IPS-11a (cell line): ENCODE results near the gene FUT6.

Experiments used
- H3K4me3 ChIP-seq: one replicate; pipeline ENCODE4 v1.5.1; 2013; ENCODE audit warnings: low read depth, low read length, control low read depth

FUT6 gene

GRCh38 chr19:5805462-5806132, 33.9 kb downstream of the FUT6 start:
- peak overlapping the region; percentile 33 for H3K4me3 ChIP-seq

GRCh38 chr19:5804516-5805461, 34.7 kb downstream of the FUT6 start, which contains the start of gene NRTN:
NRTN (plus strand) TSS chr19:5805067; CDS start chr19:5824166, 19,099 bp downstream.
- peak within 1 kb of the TSS; percentile 33 for H3K4me3 ChIP-seq

- peak overlapping the region; percentile 21 for H3K4me3 ChIP-seq
Measured at GRCh38 chr19:5803752-5804515, 35.6 kb downstream of the FUT6 start.

GRCh38 chr19:5803441-5803751, 36.1 kb downstream of the FUT6 start:
- H3K4me3 ChIP-seq: peak overlapping the region; percentile 21

- no peak overlapping the region for H3K4me3 ChIP-seq
Measured at GRCh38 chr19:5801796-5802619, 37.5 kb downstream of the FUT6 start.

GRCh38 chr19:5800361-5801270, 38.9 kb downstream of the FUT6 start:
- H3K4me3 ChIP-seq: no peak overlapping the region

GRCh38 chr19:5799247-5800241, 40.0 kb downstream of the FUT6 start:
- H3K4me3 ChIP-seq: no peak overlapping the region

GRCh38 chr19:5798244-5798643, 41.3 kb downstream of the FUT6 start:
- no peak overlapping the region for H3K4me3 ChIP-seq

GRCh38 chr19:5795382-5795919, 44.1 kb downstream of the FUT6 start:
- H3K4me3 ChIP-seq: no peak overlapping the region

- no peak overlapping the region for H3K4me3 ChIP-seq
Measured at GRCh38 chr19:5793188-5793587, 46.3 kb downstream of the FUT6 start.

GRCh38 chr19:5792224-5792623, 47.3 kb downstream of the FUT6 start:
- no peak overlapping the region for H3K4me3 ChIP-seq

GRCh38 chr19:5790559-5791520, 48.7 kb downstream of the FUT6 start, which contains the start of gene DUS3L:
DUS3L (minus strand) TSS chr19:5791163; CDS start chr19:5791141, 22 bp downstream.
- H3K4me3 ChIP-seq: peak within 1 kb of the TSS; percentile 79

- H3K4me3 ChIP-seq: peak overlapping the region; percentile 79
Measured at GRCh38 chr19:5789886-5790558, 49.5 kb downstream of the FUT6 start.

GRCh38 chr19:5789351-5789761, 50.1 kb downstream of the FUT6 start:
- no peak overlapping the region for H3K4me3 ChIP-seq

GRCh38 chr19:5788422-5788821, 51.1 kb downstream of the FUT6 start:
- no peak overlapping the region for H3K4me3 ChIP-seq
